ENCODE data around the gene PSORS1C2.
"Not testable (repeated sequence)": the region's sequence is repeated elsewhere in the genome, so short reads cannot be mapped to it uniquely, and the experiment has no call there.

DNA sequence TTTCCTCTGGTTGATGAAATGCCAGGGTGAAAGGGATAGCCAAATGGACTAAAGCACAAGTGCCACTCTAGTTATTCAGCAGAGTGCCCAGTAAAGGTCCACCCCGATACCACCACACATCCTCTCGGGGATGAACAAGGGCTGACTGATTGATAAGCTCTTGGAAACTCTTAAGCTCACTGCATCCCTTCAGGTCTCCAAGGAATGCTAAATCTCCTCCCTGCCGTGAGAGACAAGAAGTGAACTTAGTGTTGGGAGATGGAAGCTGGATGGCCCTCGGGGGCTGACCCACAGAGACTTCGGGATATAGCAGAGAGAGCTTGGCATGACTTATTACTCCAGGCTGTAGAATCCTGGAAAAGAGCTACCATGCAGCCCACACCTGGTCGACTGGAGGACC, 45.0 kb upstream of the PSORS1C2 start:
- TF ChIP-seq, protein P1, sequence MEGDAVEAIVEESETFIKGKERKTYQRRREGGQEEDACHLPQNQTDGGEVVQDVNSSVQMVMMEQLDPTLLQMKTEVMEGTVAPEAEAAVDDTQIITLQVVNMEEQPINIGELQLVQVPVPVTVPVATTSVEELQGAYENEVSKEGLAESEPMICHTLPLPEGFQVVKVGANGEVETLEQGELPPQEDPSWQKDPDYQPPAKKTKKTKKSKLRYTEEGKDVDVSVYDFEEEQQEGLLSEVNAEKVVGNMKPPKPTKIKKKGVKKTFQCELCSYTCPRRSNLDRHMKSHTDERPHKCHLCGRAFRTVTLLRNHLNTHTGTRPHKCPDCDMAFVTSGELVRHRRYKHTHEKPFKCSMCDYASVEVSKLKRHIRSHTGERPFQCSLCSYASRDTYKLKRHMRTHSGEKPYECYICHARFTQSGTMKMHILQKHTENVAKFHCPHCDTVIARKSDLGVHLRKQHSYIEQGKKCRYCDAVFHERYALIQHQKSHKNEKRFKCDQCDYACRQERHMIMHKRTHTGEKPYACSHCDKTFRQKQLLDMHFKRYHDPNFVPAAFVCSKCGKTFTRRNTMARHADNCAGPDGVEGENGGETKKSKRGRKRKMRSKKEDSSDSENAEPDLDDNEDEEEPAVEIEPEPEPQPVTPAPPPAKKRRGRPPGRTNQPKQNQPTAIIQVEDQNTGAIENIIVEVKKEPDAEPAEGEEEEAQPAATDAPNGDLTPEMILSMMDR (IDR thresholded peaks at IDR 0.05) = not testable (repeated sequence)
- TF ChIP-seq POLR2A, POLR2AphosphoS5 (IDR thresholded peaks at IDR 0.05): not testable (repeated sequence)

Measured in suprapubic skin (tissue), 4 donors.